ENCODE results near the gene HNRNPA3. TPM values are rescaled to one million over a fixed set of nuclear protein-coding genes. Genes with fewer than 3 reads are reported as not detected.

HNRNPA3 gene
- total RNA-seq (100 to 1,000 TPM in 1 of 5 donors, 10 to 100 TPM in 4; 22.6 to 178 (median 54.3) TPM), polyA plus RNA-seq (100 to 1,000 TPM; 116 to 187 (median 144) TPM)
- long read RNA-seq, donor 1, full-length matches to known transcripts = 12 of 182 reads
- long read RNA-seq, donor 1, partial matches to known transcripts = 134 of 182 reads
- long read RNA-seq, donor 1, other reads (novel, unspliced or antisense) = 36 of 182 reads
- long read RNA-seq, donor 2, full-length matches to known transcripts = 15 of 98 reads
- long read RNA-seq, donor 2, partial matches to known transcripts = 83 of 98 reads
- long read RNA-seq, donor 2, other reads (novel, unspliced or antisense) = 0 of 98 reads
- long read RNA-seq, donor 3, transcript HNRNPA3-201 (11 exons, 2,067 nt) = major isoform, 9 of 120 reads
- long read RNA-seq, donor 3, partial matches to known transcripts = 91 of 120 reads
- long read RNA-seq, donor 3, other reads (novel, unspliced or antisense) = 20 of 120 reads
- long read RNA-seq, donor 4, partial matches to known transcripts = 0 of 1 reads
- long read RNA-seq, donor 4, other reads (novel, unspliced or antisense) = 0 of 1 reads
- long read RNA-seq, donor 5, full-length matches to known transcripts = 24 of 290 reads
- long read RNA-seq, donor 5, partial matches to known transcripts = 253 of 290 reads
- long read RNA-seq, donor 5, other reads (novel, unspliced or antisense) = 13 of 290 reads
- long read RNA-seq, donor 6 = 0 reads
- long read RNA-seq, donor 7, full-length matches to known transcripts = 12 of 261 reads
- long read RNA-seq, donor 7, partial matches to known transcripts = 237 of 261 reads
- long read RNA-seq, donor 7, other reads (novel, unspliced or antisense) = 12 of 261 reads
- long read RNA-seq, donor 8, full-length matches to known transcripts = 11 of 276 reads
- long read RNA-seq, donor 8, partial matches to known transcripts = 199 of 276 reads
- long read RNA-seq, donor 8, other reads (novel, unspliced or antisense) = 66 of 276 reads
- long read RNA-seq, donor 9, full-length matches to known transcripts = 13 of 272 reads
- long read RNA-seq, donor 9, partial matches to known transcripts = 211 of 272 reads
- long read RNA-seq, donor 9, other reads (novel, unspliced or antisense) = 48 of 272 reads
- long read RNA-seq, donor 10, full-length matches to known transcripts = 6 of 81 reads
- long read RNA-seq, donor 10, partial matches to known transcripts = 69 of 81 reads
- long read RNA-seq, donor 10, other reads (novel, unspliced or antisense) = 6 of 81 reads

DNA sequence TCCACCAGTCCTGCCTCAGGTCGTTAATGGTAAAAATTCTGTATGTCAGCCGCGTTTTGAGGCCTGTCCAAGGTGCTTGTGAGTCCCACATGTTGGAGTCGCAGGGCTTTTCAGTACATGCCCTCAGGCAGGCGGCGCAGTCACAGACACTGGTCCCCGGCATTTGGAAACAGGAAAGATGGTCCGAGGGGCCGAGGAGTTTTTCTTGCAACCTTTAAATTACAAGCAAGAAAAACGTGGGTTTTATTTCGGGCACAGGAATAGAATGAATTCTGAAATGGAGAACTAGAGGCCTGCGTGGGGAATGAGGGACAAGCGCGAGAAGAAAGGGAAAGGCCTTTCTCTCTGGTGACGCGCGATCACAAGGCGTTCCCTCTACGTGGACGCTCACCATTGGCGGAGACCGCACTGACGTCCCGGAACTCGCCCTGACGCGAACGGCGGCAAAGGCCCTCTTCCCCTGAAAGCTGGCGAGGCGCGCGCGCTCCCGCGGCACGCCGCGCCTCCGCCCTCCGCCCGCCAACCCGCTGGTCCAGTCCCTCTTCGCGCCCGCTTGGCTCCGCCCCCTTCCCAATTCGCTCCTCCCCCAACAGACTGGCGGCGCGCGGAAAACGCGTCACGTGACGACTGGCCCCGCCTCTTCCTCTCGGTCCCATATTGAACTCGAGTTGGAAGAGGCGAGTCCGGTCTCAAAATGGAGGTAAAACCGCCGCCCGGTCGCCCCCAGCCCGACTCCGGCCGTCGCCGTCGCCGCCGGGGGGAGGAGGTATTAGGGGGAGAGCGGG, at the start of gene HNRNPA3:
HNRNPA3 (plus strand) TSS at position 689 of the 785 bp plus-strand sequence; CDS start at position 695, 6 bp downstream.
- Histone ChIP-seq H3K9me3 (no peaks in the 10 kb centered on the region), H3K27me3 (no peaks in the 10 kb centered on the region), H3K27ac (peak within 1 kb of the TSS; percentile 99 to 100 (median 100)), H3K4me3 (peak within 1 kb of the TSS; percentile 56 to 92 (median 66)), H3K36me3 (peaks cover 13 to 25% (median 23%) of the 10 kb centered on the region in 4 donors), H3K4me1 (peaks cover 41 to 50% (median 46%) of the 10 kb centered on the region in 4 donors)
- intact Hi-C loops (cut with DNase I; ENCODE audit: low total_unique reads) = loop anchor here (5.0 kb wide), 1 partner anchor 50 kb away; the partner anchor contains the start of gene NFE2L2
- 0 to 9% (median 0%) methylated on average over 44 to 74 of the region's 74 CpGs for WGBS, 5 donors
- peak; percentile 86 to 99 (median 98) for TF ChIP-seq POLR2AphosphoS5 (IDR thresholded peaks at IDR 0.05)
- peak; percentile 46 for TF ChIP-seq EP300 (IDR thresholded peaks at IDR 0.05)
- TF ChIP-seq, protein P1, sequence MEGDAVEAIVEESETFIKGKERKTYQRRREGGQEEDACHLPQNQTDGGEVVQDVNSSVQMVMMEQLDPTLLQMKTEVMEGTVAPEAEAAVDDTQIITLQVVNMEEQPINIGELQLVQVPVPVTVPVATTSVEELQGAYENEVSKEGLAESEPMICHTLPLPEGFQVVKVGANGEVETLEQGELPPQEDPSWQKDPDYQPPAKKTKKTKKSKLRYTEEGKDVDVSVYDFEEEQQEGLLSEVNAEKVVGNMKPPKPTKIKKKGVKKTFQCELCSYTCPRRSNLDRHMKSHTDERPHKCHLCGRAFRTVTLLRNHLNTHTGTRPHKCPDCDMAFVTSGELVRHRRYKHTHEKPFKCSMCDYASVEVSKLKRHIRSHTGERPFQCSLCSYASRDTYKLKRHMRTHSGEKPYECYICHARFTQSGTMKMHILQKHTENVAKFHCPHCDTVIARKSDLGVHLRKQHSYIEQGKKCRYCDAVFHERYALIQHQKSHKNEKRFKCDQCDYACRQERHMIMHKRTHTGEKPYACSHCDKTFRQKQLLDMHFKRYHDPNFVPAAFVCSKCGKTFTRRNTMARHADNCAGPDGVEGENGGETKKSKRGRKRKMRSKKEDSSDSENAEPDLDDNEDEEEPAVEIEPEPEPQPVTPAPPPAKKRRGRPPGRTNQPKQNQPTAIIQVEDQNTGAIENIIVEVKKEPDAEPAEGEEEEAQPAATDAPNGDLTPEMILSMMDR (IDR thresholded peaks at IDR 0.05) = peak in 2 of 7 experiments; percentile 6 to 35
- peak in 2 of 4 donors; percentile 80 to 89 for TF ChIP-seq POLR2A (IDR thresholded peaks at IDR 0.05)
- DNase-seq = peak; percentile 99 to 100

DNA sequence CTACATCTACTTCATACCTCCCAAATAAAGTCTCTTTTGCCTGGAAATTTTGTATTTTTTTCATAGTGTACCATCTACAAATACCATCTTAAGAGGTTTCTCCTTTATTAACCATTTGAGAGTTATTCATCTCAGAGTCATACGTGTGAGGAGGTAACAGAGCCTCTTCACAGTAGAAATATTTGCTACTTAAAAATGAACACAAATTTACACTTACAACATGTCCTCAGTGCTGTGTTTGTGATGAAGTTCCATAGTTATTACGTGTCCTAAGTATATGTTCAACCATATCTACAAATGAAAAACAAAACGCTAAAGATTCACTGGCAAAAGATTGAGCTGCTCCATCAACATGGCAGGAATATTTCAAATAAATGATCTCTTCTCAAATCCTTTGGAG, 48.5 kb upstream of the HNRNPA3 start:
- H3K9me3 ChIP-seq = no peaks in the 10 kb centered on the region
- H3K27me3 ChIP-seq = no peaks in the 10 kb centered on the region
- TF ChIP-seq, protein P1 (IDR thresholded peaks at IDR 0.05) = no peak
- TF ChIP-seq POLR2A (IDR thresholded peaks at IDR 0.05) = no peak
- no peak for TF ChIP-seq POLR2AphosphoS5 (IDR thresholded peaks at IDR 0.05)
- TF ChIP-seq EP300 (IDR thresholded peaks at IDR 0.05) = no peak
- H3K4me1 ChIP-seq = peaks cover 0 to 34% (median 23%) of the 10 kb centered on the region in 4 donors
- H3K36me3 ChIP-seq = no peaks in the 10 kb centered on the region
- DNase-seq = no peak
- intact Hi-C loops (cut with DNase I; ENCODE audit: low total_unique reads) = loop anchor here (10.0 kb wide), 2 partner anchors 131 to 161 kb away; no protein-coding TSS in a partner anchor
- peak overlapping the region in 2 of 5 donors; percentile 83 to 86 for H3K27ac ChIP-seq
- peak overlapping the region in 2 of 4 donors; percentile 38 to 41 for H3K4me3 ChIP-seq
- 12 to 19% (median 17%) methylated on average over 3 of the region's 3 CpGs for WGBS, 5 donors

DNA sequence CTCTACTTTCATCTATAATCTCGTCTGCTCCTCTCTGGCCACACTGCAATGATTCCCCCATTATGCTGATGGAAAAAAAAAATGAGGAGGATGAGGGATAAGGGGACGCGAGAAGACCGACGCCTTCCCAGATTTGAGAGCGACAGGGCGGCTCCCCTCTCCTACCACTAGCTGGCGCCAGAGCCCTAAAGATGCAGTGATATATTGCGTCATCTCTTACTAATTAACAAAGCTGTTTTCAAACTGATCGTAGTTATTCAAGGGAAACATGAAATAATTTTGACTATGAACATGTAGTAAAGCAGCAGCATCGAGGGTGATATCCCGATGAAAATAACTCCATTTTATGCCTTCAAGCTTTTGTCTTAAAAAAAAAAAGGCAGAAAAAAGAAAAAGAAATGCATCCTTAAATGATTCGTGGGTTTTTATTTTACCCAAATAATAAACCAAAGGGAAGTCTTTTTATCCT, 48.0 kb upstream of the HNRNPA3 start:
- peak overlapping the region in 4 of 5 donors; percentile 65 to 86 (median 84) for H3K27ac ChIP-seq
- TF ChIP-seq EP300 (IDR thresholded peaks at IDR 0.05) (no peak), POLR2AphosphoS5 (IDR thresholded peaks at IDR 0.05) (peak in 1 of 3 donors; percentile 80), POLR2A (IDR thresholded peaks at IDR 0.05) (no peak)
- TF ChIP-seq, protein P1 (IDR thresholded peaks at IDR 0.05) = peak in 6 of 7 experiments; percentile 58 to 100 (median 99)
- peak overlapping the region; percentile 36 to 41 (median 38) for H3K4me3 ChIP-seq
- H3K36me3 ChIP-seq = no peaks in the 10 kb centered on the region
- intact Hi-C loops (cut with DNase I; ENCODE audit: low total_unique reads) = loop anchor here (10.0 kb wide), 2 partner anchors 130 to 160 kb away; no protein-coding TSS in a partner anchor
- no peaks in the 10 kb centered on the region for H3K27me3 ChIP-seq
- WGBS, 5 donors = 0 to 2% (median 1%) methylated on average over 13 of the region's 13 CpGs
- DNase-seq = peak; percentile 86 to 93
- no peaks in the 10 kb centered on the region for H3K9me3 ChIP-seq
- H3K4me1 ChIP-seq = peaks cover 0 to 36% (median 24%) of the 10 kb centered on the region in 4 donors
